Lung (tissue), 12 donors: ENCODE data around the gene NEU4. TPM values are rescaled to one million over a fixed set of nuclear protein-coding genes. Genes with fewer than 3 reads are reported as not detected.

Experiments used
- ATAC-seq: fragments of 200-7000 bp; cut with Tn5 transposase; one replicate; pipeline ENCODE4 v1.9.1; 2020; ENCODE audit warnings: moderate number of reproducible peaks; ENCODE audit not compliant: insufficient read depth, low FRiP score
- DNase-seq, 3 donors: peaks; one replicate each; pipeline ENCODE4 v3.0.0-alpha.2; 2013 to 2017
- H3K27ac ChIP-seq, 2 donors: one replicate each; pipeline ENCODE4 v1.5.1; 2013; ENCODE audit warnings: mild to moderate bottlenecking in 2 of 2, moderate library complexity in 2 of 2, control low read depth in 1 of 2, inconsistent platforms in 1 of 2, low read depth in 1 of 2, low read length in 1 of 2
- H3K27me3 ChIP-seq, 3 donors: one replicate each; pipeline ENCODE4 v1.5.1; 2013; ENCODE audit warnings: low read length in 2 of 3; ENCODE audit not compliant: control insufficient read depth in 3 of 3, insufficient read depth in 3 of 3
- H3K36me3 ChIP-seq, 4 donors: one replicate each; pipeline ENCODE4 v1.5.1; 2013; ENCODE audit warnings: low read length in 4 of 4, mild to moderate bottlenecking in 1 of 4, moderate library complexity in 1 of 4; ENCODE audit not compliant: control insufficient read depth in 4 of 4, insufficient read depth in 4 of 4
- H3K4me1 ChIP-seq, 5 donors: one replicate each; pipeline ENCODE4 v1.5.1; 2013; ENCODE audit warnings: low read length in 5 of 5, mild to moderate bottlenecking in 2 of 5, moderate library complexity in 1 of 5; ENCODE audit not compliant: control insufficient read depth in 5 of 5, insufficient read depth in 5 of 5
- H3K4me3 ChIP-seq: one replicate; pipeline ENCODE4 v1.5.1; 2013; ENCODE audit warnings: mild to moderate bottlenecking, control low read depth, moderate library complexity
- H3K9ac ChIP-seq, 2 donors: one replicate each; pipeline ENCODE4 v1.5.1; 2013; ENCODE audit warnings: low read length in 2 of 2, control low read depth in 1 of 2; ENCODE audit not compliant: insufficient read depth in 1 of 2
- H3K9me3 ChIP-seq, 4 donors: one replicate each; pipeline ENCODE4 v1.5.1; 2013; ENCODE audit warnings: low read length in 3 of 4, mild to moderate bottlenecking in 1 of 4, moderate library complexity in 1 of 4; ENCODE audit not compliant: control insufficient read depth in 4 of 4, insufficient read depth in 3 of 4
- CTCF ChIP-seq: IDR thresholded peaks from 2 replicates; pipeline ENCODE4 v1.5.1; 2012; ENCODE audit warnings: mild to moderate bottlenecking; ENCODE audit errors: control extremely low read depth, extremely low read depth
- WGBS, 2 donors: extraction: QIAGEN DNeasy Blood & Tissue Kit; methylation state at CpG; one replicate each; pipeline ENCODE4 v1.1.7; 2013; 5-methylcytosine and 5-hydroxymethylcytosine counted together
- polyA plus RNA-seq, 2 donors: library from polyadenylated mRNA; stranded (reverse); fragments of 200-250 nt; gene quantifications; one replicate each; pipeline ENCODE4 v1.2.1, GENCODE V29; 2013
- total RNA-seq, 2 donors: library from RNA; depleted of rRNA in 1 of 2; stranded (reverse); fragments of >200 nt in 1 of 2; gene quantifications; one replicate each; pipeline ENCODE4 v1.2.1, GENCODE V29; 2014 to 2021
- donor health status: control.
- donor health status: control.
- donor health status: Bipolar disorder and iron deficiency.
- donor health status: healthy.
- donor health status: DM: yes; HTN: yes; CAD: no.

The NEU4 gene
- total and polyA plus RNA-seq, 4 donors = 0.26 to 0.59 (median 0.35) TPM

DNA sequence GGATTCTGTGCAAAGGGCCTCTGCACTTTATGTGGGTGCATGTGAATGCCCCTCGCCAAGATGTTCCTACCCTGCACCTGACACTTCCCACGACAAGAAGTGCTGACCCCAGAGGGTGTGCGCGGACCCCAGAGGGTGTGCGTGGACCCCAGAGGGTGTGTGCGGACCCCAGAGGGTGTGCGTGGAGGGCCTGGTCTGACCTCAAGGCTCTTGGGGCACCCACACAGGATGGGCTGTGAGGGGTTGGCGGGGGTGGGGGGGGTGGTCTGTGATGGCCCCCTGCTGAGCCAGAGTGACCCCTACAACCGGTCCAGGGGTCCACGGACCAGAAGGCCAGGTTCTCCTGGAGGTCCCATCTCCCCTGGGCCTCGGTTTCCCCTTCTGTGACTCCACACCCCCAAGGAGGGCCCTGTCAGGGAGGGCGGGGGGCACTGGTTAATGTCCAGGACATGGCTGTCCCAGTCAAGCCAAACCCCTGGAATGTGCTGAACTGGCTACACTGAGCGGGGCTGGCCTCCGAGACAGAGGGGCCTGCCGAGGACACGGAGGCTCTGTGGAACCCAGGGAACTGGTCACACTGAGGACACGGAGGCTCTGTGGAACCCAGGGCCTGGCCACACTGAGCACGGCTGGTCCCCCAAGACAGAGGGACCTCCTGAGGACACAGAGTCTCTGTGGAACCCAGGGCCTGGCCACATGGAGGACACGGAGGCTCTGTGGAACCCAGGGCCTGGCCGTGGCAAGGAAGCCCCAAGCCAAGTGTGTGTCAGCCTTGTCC lies 3.1 kb downstream of the NEU4 start:
- Histone ChIP-seq H3K9me3 (peaks cover 0 to 3% (median 0%) of the 10 kb centered on the region in 4 donors), H3K4me1 (no peaks in the 10 kb centered on the region), H3K4me3 (no peak overlapping the region), H3K27me3 (no peaks in the 10 kb centered on the region), H3K36me3 (no peaks in the 10 kb centered on the region), H3K9ac (no peak overlapping the region), H3K27ac (no peak overlapping the region)
- DNase-seq (no peak), ATAC-seq (no peak)
- whole genome bisulfite sequencing, 2 donors = 82 to 84% methylated on average over 20 of the region's 20 CpGs
- no peak for TF ChIP-seq CTCF

DNA sequence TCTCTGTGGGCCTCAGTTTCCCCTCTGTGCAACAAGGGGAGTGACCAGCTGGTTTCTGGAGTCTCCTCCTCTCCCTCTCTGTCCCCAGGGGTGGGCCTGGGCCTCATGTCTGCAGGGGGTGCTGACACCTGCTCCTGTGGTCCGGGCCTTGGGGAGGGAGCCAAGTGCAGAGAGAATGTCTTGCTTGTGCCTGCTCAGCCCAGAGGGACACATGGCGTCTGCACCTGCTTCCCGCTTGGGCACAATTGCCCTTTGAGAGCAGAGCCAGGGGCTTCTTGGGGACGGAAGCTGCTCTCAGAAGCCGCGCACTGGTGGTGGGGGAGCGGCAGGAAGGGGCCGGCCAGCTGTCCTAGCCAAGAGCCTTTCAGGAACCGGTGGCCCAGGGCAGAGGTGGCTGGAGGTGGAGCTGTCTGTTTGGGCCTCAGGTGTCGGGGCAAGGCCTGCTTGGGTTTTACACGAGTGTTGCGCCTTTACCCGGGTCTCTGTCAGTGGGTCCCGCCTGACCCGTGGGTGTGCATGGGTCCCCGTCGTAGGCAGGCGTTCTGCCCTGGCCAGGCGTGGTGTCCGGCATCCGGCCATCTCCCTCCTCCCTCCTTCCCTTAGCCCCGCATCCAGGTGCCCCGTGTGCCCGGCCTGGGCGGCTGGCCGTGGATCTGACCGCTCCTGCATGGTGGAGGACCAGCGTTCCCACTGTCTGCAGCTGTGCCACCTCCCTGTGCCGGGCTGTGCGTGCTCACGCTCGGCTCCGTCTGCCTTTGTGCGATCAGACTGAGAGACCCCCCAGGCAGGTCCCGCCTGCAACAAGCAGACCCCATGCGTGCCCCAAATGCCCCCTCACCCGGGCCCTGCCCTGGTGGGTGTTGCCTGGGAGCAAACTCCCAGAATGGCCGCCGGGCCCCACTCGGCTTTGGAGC lies 4.0 kb downstream of the NEU4 start:
- H3K36me3 ChIP-seq = no peaks in the 10 kb centered on the region
- no peaks in the 10 kb centered on the region for H3K4me1 ChIP-seq
- H3K9ac ChIP-seq = no peak overlapping the region
- TF ChIP-seq CTCF = no peak
- DNase-seq (no peak), ATAC-seq (no peak)
- no peak overlapping the region for H3K4me3 ChIP-seq
- peaks cover 0 to 3% (median 0%) of the 10 kb centered on the region in 4 donors for H3K9me3 ChIP-seq
- no peaks in the 10 kb centered on the region for H3K27me3 ChIP-seq
- 84 to 91% methylated on average over 39 to 40 of the region's 40 CpGs for WGBS, 2 donors
- H3K27ac ChIP-seq = no peak overlapping the region

- no peak for TF ChIP-seq CTCF
- Histone ChIP-seq H3K27me3 (no peaks in the 10 kb centered on the region), H3K9me3 (peaks cover 0 to 3% (median 0%) of the 10 kb centered on the region in 4 donors), H3K36me3 (no peaks in the 10 kb centered on the region), H3K4me1 (no peaks in the 10 kb centered on the region), H3K4me3 (no peak overlapping the region), H3K9ac (no peak overlapping the region), H3K27ac (no peak overlapping the region)
- ATAC-seq = no peak
- no peak for DNase-seq
- 39 to 47% methylated on average over 19 to 20 of the region's 20 CpGs for whole genome bisulfite sequencing, 2 donors
Observed at GRCh38 chr2:241813644-241814392, 4.8 kb downstream of the NEU4 start.
